NCI-H2196 (cell line): ENCODE measurements around the gene FMNL2.

Source experiments
- DNase-seq: peaks from one replicate; lab custom pipeline; 2025; ENCODE audit not compliant: unreplicated experiment; lab: John Stamatoyannopoulos, UW

The FMNL2 gene

GRCh38 chr2:152421521-152422370, 86.8 kb downstream of the FMNL2 start:
- DNase-seq, result peak; percentile 42

- DNase-seq, result no peak
These were observed 88.7 kb downstream of the FMNL2 start for GRCh38 chr2:152423684-152424083.

- no peak for DNase-seq
These were observed 91.1 kb downstream of the FMNL2 start for GRCh38 chr2:152425765-152426727.

GRCh38 chr2:152426801-152427200, 91.8 kb downstream of the FMNL2 start:
- no peak for DNase-seq

GRCh38 chr2:152427902-152428301, 92.9 kb downstream of the FMNL2 start:
- no peak for DNase-seq

- no peak for DNase-seq
These were observed 94.0 kb downstream of the FMNL2 start for GRCh38 chr2:152428800-152429582.

- no peak for DNase-seq
These were observed 95.9 kb downstream of the FMNL2 start for GRCh38 chr2:152430876-152431275.

GRCh38 chr2:152431370-152432098, 96.6 kb downstream of the FMNL2 start:
- no peak for DNase-seq

GRCh38 chr2:152432206-152432653, 97.3 kb downstream of the FMNL2 start:
- no peak for DNase-seq

- DNase-seq, result no peak
These were observed 97.8 kb downstream of the FMNL2 start for GRCh38 chr2:152432765-152433164.

GRCh38 chr2:152433289-152433688, 98.3 kb downstream of the FMNL2 start:
- no peak for DNase-seq

- no peak for DNase-seq
These were observed 98.8 kb downstream of the FMNL2 start for GRCh38 chr2:152433791-152434190.

GRCh38 chr2:152434395-152435182, 99.6 kb downstream of the FMNL2 start:
- no peak for DNase-seq

GRCh38 chr2:152436148-152436547, 101.2 kb downstream of the FMNL2 start:
- no peak for DNase-seq

- DNase-seq, result no peak
These were observed 102.5 kb downstream of the FMNL2 start for GRCh38 chr2:152437276-152438108.

- DNase-seq, result no peak
These were observed 105.1 kb downstream of the FMNL2 start for GRCh38 chr2:152440049-152440448.

GRCh38 chr2:152440460-152440859, 105.5 kb downstream of the FMNL2 start:
- DNase-seq, result no peak

- DNase-seq, result no peak
These were observed 107.0 kb downstream of the FMNL2 start for GRCh38 chr2:152441961-152442360.

GRCh38 chr2:152443771-152444170, 108.8 kb downstream of the FMNL2 start:
- DNase-seq, result no peak
